Stimulated activated naive CD8-positive, alpha-beta T cell treated with anti-CD3 and anti-CD28 coated beads, Interleukin-15, Interleukin-2, amounts not matched to agents 100 ng/mL and 50 ng/mL, for 24 hours (primary cell): Measurements from ENCODE around the gene SPINK4.

Experiments
- H3K27ac Mint-ChIP-seq: one replicate; pipeline ENCODE4 v1.8.0; 2021; ENCODE audit warnings: mild to moderate bottlenecking, mixed read lengths
- H3K27me3 Mint-ChIP-seq: one replicate; pipeline ENCODE4 v1.8.0; 2021; ENCODE audit warnings: mixed read lengths
- H3K36me3 Mint-ChIP-seq: one replicate; pipeline ENCODE4 v1.8.0; 2021; ENCODE audit warnings: low read depth, mixed read lengths
- H3K4me1 Mint-ChIP-seq: one replicate; pipeline ENCODE4 v1.8.0; 2021; ENCODE audit warnings: low read depth, mixed read lengths
- H3K4me3 Mint-ChIP-seq: one replicate; pipeline ENCODE4 v1.8.0; 2021; ENCODE audit warnings: mild to moderate bottlenecking, mixed read lengths
- H3K9me3 Mint-ChIP-seq: one replicate; pipeline ENCODE4 v1.8.0; 2021; ENCODE audit warnings: mixed read lengths

SPINK4 gene

DNA sequence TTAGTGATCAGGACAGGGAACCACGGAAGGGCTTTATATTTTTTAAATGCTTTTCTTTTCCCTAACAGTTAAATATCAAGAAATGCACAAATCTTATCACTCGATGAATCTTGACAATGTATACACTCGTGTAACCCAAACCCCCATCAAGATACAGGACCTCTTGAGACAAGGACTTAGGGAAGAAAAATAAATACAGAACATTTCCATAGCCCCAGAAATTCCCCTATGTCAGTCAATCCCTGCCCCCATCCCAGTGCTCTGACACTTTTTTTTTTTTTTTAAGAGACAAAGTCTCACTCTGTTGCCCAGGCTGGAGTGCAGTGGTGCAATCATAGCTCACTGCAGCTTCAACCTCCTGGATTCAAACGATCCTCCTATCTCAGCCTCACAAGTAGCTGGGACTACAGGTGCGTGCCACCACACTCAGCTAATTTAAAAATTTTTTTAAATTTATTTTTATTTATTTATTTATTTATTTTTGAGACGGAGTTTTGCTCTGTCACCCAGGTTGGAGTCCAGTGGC is 2.7 kb downstream of the SPINK4 start:
- H3K4me3 Mint-ChIP-seq, result no peak overlapping the region
- H3K4me1 Mint-ChIP-seq, result no peaks in the 10 kb centered on the region
- H3K36me3 Mint-ChIP-seq, result peaks cover 5% of the 10 kb centered on the region
- H3K27me3 Mint-ChIP-seq, result no peaks in the 10 kb centered on the region
- H3K27ac Mint-ChIP-seq, result no peak overlapping the region
- no peaks in the 10 kb centered on the region for H3K9me3 Mint-ChIP-seq

DNA sequence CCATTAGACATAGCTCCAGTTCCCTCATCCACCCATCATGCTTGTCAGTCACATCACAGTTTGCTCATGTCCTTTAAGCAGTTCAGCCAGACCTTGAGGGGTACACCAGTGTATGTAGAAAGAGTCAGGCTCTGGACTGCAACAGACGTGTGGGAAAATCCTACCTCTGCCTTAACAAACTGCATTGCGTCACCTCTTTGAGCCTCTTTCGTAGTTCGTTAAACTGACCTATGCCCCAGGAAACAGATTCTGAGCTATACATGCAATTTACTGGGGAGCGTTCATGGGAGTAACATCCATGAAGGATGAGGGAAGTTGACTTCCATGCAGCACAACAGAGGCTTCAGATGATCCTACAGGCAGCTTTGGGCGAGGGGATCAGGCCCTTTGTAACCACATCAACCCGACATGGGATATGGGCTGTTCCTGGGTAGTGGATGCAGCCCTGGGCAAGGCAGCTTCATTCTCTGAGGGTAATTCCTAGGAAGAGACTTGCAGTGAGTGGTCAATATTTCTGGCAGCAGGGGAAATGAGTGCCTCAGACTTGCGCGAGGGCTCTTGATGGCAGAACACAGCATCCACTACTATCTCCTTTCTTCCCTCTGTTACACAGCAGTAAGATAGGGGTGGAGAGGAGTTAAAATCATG is 4.3 kb downstream of the SPINK4 start:
- H3K4me1 Mint-ChIP-seq, result no peaks in the 10 kb centered on the region

DNA sequence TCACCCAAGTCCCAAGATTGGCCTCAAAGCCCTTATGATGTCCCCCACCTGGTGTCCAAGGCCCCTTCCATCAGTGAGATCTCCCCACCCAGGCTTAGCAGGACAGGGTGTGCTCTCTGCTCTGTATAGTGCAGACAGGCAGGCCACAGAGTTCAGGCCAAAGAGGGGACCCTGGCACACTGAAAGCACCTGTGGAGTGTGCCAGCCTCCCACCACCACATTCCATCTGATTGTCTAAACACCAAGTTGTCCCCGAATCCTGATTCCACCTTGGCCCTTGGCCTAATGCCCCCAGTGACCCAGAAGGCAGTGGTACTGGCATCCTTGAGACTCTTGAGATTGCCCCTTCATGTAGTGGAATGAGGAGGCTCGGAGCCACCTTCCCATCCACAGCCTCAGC is 5.4 kb downstream of the SPINK4 start:
- no peaks in the 10 kb centered on the region for H3K9me3 Mint-ChIP-seq
- H3K4me3 Mint-ChIP-seq, result no peak overlapping the region
- H3K4me1 Mint-ChIP-seq, result no peaks in the 10 kb centered on the region
- H3K36me3 Mint-ChIP-seq, result peaks cover 10% of the 10 kb centered on the region
- no peak overlapping the region for H3K27ac Mint-ChIP-seq
- H3K27me3 Mint-ChIP-seq, result no peaks in the 10 kb centered on the region

More for the DNA sequence above, 4.3 kb downstream of the SPINK4 start:
- Mint-ChIP-seq H3K27ac (no peak overlapping the region), H3K27me3 (no peaks in the 10 kb centered on the region), H3K9me3 (no peaks in the 10 kb centered on the region), H3K4me3 (no peak overlapping the region), H3K36me3 (peaks cover 10% of the 10 kb centered on the region)

DNA sequence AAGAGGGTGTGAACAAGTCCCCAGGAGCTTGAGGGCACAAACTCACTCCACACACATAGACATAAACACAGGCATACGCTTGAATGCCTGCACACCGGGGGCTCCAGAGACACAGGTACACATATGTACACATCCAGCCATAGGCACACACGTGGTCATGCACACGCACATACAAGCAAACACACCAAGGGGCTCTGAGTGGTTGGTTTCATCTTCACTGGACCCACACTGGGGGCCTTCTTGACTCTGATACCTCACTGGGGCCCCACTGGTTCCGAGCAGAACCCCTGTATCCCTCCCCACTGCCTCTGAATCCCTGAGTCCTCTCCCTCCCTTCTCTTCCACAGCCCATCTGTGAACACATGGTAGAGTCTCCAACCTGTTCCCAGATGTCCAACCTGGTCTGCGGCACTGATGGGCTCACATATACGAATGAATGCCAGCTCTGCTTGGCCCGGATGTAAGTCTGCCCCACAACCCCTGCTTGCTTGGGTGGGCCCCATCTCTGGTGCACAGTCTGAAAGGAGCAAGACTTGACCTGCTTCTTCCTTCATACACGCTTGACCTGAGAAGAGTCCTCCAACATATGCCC is 6.4 kb downstream of the SPINK4 start:
- Mint-ChIP-seq H3K27ac (no peak overlapping the region), H3K4me1 (no peaks in the 10 kb centered on the region), H3K27me3 (no peaks in the 10 kb centered on the region), H3K36me3 (peaks cover 20% of the 10 kb centered on the region), H3K4me3 (no peak overlapping the region), H3K9me3 (no peaks in the 10 kb centered on the region)

DNA sequence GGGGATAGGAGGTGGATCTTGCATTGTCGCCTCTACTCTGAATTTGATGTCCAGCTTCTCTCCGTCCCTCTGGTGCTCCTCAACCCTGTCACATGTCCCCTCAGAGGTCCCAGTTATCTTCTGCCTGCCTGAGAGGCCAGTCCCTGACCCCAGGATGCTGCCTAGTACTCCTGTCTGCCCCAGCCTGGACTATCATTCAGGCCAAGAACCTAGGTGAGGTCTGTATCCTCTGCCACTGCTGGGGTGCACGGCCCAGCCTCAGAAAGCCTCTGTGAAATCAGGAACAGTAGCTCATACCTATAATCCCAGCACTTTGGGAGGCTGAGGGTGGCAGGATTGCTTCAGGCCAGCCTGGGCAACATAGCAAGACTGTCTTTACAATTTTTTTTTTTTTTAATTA is 8.6 kb downstream of the SPINK4 start:
- Mint-ChIP-seq H3K4me1 (no peaks in the 10 kb centered on the region), H3K27ac (no peak overlapping the region), H3K36me3 (peaks cover 28% of the 10 kb centered on the region), H3K4me3 (no peak overlapping the region), H3K27me3 (no peaks in the 10 kb centered on the region), H3K9me3 (no peaks in the 10 kb centered on the region)

DNA sequence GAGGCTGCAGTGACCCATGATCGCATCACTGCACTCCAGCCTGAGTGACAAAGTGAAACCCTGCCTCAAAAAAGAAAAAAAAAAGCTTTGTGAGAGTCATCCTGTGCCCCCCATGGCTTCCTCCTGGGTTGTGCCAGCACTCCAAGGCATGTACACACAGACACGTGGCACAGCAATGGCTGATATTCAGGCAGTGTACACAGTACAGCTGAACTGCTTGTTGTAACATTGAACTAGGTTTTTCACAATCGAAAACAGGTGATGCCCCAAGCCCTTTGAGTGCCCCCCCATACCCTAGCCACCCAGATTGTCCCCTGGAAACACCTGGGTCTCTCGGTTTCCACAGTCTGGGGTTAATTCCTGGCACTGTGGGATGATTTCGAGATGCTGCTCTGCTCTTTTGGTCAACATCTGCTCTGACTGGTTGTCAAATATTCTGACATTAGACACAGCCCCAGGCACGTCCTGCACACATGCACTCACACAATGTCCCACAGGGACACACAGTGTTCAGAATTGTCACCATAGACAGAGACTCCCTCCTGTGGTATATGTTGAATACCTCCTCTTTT is 9.2 kb downstream of the SPINK4 start:
- Mint-ChIP-seq H3K4me1 (no peaks in the 10 kb centered on the region), H3K27ac (peak overlapping the region; percentile 23), H3K9me3 (no peaks in the 10 kb centered on the region), H3K4me3 (no peak overlapping the region), H3K27me3 (no peaks in the 10 kb centered on the region), H3K36me3 (peaks cover 28% of the 10 kb centered on the region)

DNA sequence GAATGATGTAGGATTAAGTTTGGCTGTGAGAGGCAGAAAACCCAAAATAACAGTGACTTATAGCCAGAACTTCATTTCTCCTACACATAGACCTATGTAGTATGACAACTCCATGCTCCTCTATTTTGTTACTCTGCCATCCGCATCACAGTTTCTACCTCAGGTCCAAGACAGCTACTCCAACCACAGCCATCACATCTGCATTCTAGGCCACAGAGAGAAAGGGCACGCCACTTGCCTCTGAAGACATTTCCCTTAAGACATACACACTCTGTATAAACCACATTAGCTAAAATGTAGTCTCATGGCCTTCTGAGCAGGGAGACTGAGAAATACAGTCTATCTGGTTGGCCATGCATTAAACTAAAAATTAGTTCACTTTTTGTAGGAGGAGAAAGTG is 10.0 kb downstream of the SPINK4 start:
- no peak overlapping the region for H3K4me3 Mint-ChIP-seq
- H3K9me3 Mint-ChIP-seq, result no peaks in the 10 kb centered on the region
- no peak overlapping the region for H3K27ac Mint-ChIP-seq
- no peaks in the 10 kb centered on the region for H3K4me1 Mint-ChIP-seq
- no peaks in the 10 kb centered on the region for H3K27me3 Mint-ChIP-seq
- peaks cover 35% of the 10 kb centered on the region for H3K36me3 Mint-ChIP-seq

DNA sequence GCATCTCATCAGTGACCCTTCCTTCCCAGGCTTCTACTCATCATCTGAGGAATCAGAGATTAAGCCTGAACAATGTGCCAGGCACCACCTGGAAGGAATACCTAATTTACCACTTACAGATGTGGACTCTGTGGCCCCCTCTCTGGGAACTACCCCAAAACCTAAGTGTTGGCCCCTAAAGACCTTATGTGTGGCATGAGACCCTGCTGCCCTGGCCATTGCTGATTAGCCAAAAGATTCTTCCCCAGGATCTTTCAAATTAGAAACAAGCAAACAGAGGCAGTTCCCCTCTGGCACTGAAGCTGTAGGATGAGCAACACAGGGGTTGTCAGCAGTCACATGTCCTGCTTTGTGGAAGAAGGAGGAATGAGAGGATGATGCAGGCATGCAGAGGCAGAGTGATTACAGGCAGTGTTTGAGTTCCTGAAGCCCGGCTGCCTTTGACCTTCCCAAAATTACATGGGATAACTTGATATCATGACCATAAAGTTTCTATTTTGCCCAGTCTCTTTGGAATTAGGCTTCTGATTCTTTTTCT is 10.6 kb downstream of the SPINK4 start:
- Mint-ChIP-seq H3K27ac (no peak overlapping the region), H3K27me3 (no peaks in the 10 kb centered on the region), H3K4me3 (no peak overlapping the region), H3K4me1 (no peaks in the 10 kb centered on the region), H3K9me3 (no peaks in the 10 kb centered on the region), H3K36me3 (peaks cover 40% of the 10 kb centered on the region)

DNA sequence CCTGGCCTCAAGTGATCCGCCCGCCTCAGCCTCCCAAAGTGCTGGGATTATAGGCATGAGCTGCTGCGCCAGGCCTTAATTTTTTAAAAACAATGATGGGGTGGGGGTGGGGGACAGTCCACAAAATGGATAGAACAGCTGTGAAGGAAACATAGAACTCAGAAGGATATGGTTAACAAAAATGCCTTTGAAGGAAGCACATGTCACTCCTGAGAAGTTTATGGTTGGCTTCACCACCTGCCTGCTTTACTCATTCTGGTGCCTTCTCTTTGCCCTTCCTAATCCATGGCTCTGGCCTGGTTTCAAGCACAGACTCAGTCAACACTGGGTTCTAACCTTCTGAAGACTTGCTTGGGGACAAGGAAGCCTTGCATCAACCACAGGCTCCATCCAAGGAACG is 14.2 kb downstream of the SPINK4 start:
- Mint-ChIP-seq H3K27ac (no peak overlapping the region), H3K27me3 (no peaks in the 10 kb centered on the region), H3K9me3 (no peaks in the 10 kb centered on the region), H3K4me1 (no peaks in the 10 kb centered on the region), H3K36me3 (peaks cover 60% of the 10 kb centered on the region), H3K4me3 (no peak overlapping the region)

DNA sequence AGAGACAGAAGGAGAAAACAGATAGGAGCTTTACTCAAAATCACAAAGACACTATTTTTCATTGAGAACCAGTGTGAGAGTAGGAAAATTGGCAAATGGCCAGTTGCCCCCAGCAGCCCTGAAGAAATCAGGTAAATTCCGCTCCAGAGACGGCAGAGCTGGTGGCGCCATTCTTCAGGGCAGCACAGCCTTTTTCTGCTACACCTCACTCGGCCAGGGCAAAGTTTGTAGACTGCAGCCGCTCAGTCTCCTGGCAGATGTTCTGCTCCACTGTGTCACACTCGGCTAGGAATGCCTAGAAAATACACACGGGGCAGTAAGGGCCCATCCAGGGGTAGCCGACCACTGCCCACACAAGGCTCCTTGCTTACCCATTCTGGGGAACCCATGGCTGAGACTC is 15.0 kb downstream of the SPINK4 start:
- Mint-ChIP-seq H3K4me3 (no peak overlapping the region), H3K27me3 (no peaks in the 10 kb centered on the region), H3K36me3 (peaks cover 68% of the 10 kb centered on the region), H3K27ac (no peak overlapping the region), H3K9me3 (no peaks in the 10 kb centered on the region), H3K4me1 (peaks cover 6% of the 10 kb centered on the region)

DNA sequence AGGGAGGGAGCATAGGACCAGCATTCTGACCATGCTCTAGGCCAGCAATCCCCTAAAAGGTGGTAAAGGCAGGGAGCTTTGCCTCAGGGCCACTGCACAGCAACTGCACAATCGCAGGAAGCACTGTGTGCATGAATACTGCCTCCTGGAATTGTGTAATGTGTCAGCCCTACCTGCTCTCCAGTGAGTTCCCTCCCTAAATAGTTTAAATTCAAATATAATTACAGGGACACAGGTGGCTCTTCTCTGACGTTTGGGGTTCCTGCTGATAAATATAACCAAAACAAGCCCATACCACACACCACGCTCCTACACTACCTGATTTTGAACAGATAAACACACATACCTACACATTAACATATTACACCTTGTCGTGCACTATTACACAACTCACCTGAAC is 15.5 kb downstream of the SPINK4 start:
- Mint-ChIP-seq H3K9me3 (no peaks in the 10 kb centered on the region), H3K27me3 (no peaks in the 10 kb centered on the region), H3K36me3 (peaks cover 72% of the 10 kb centered on the region), H3K4me1 (peaks cover 10% of the 10 kb centered on the region), H3K27ac (no peak overlapping the region), H3K4me3 (no peak overlapping the region)

DNA sequence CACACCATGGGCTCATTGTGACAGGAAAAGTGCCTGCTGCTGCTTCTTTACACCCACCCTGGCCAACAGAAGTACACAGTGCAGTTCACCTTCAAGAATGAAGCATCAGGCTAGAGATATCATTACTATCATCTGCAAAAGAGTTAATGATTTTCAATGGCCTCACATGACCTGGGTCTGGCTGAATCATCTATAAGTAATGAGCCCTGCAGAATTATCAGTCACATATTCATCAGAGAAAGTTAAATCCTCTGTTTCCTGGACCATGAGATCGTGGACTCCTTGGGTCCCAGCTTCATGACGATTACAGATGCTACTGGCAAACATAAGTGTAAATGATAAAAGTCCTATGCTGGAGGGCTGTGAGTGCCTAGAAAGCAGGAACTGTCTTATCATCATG is 16.3 kb downstream of the SPINK4 start:
- H3K36me3 Mint-ChIP-seq, result peaks cover 72% of the 10 kb centered on the region
- H3K9me3 Mint-ChIP-seq, result no peaks in the 10 kb centered on the region
- H3K4me1 Mint-ChIP-seq, result peaks cover 16% of the 10 kb centered on the region
- no peak overlapping the region for H3K4me3 Mint-ChIP-seq
- H3K27me3 Mint-ChIP-seq, result no peaks in the 10 kb centered on the region
- no peak overlapping the region for H3K27ac Mint-ChIP-seq

DNA sequence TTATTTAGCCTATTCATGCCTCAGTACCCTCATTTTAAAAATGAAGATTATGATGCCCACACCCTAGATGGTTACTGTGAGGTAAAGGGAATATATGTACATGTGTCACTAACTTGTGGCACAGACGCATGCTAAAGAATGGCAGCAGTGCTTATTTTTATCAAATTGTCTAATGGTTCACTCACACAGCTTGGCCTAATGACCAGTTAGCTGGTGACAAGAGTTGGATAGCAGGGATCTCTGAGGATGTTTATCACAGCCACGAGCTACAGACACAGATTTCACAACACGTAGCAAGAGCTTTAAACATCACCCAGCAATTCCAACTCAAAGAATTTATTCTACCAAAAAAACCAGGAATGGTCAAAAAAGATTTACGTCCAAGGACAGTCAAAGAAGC is 17.3 kb downstream of the SPINK4 start:
- Mint-ChIP-seq H3K27me3 (no peaks in the 10 kb centered on the region), H3K36me3 (peaks cover 78% of the 10 kb centered on the region), H3K27ac (no peak overlapping the region), H3K4me3 (no peak overlapping the region), H3K9me3 (no peaks in the 10 kb centered on the region), H3K4me1 (peaks cover 21% of the 10 kb centered on the region)

DNA sequence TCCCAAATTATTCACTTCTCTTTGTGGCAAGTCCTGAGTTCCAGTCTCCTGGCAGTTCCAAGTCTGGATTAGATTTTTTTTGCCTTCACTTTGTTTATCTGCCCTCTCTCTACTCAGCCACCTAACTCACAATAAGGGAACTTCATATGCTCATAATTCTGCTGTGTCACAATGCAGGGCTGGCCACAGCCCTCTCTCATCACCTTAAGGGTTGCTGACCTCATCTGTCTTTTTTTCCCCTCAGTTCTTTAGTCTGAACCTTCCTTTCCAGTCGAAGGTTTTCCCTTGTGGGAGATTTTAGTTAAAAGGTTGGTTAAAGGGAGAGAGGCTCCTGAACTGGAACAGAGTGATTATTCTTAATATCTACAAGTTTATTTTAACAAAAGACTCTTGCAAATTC is 20.4 kb downstream of the SPINK4 start:
- H3K4me3 Mint-ChIP-seq, result no peak overlapping the region
- H3K27ac Mint-ChIP-seq, result no peak overlapping the region
- no peaks in the 10 kb centered on the region for H3K9me3 Mint-ChIP-seq
- H3K4me1 Mint-ChIP-seq, result peaks cover 33% of the 10 kb centered on the region
- H3K36me3 Mint-ChIP-seq, result peaks cover 75% of the 10 kb centered on the region
- H3K27me3 Mint-ChIP-seq, result no peaks in the 10 kb centered on the region

DNA sequence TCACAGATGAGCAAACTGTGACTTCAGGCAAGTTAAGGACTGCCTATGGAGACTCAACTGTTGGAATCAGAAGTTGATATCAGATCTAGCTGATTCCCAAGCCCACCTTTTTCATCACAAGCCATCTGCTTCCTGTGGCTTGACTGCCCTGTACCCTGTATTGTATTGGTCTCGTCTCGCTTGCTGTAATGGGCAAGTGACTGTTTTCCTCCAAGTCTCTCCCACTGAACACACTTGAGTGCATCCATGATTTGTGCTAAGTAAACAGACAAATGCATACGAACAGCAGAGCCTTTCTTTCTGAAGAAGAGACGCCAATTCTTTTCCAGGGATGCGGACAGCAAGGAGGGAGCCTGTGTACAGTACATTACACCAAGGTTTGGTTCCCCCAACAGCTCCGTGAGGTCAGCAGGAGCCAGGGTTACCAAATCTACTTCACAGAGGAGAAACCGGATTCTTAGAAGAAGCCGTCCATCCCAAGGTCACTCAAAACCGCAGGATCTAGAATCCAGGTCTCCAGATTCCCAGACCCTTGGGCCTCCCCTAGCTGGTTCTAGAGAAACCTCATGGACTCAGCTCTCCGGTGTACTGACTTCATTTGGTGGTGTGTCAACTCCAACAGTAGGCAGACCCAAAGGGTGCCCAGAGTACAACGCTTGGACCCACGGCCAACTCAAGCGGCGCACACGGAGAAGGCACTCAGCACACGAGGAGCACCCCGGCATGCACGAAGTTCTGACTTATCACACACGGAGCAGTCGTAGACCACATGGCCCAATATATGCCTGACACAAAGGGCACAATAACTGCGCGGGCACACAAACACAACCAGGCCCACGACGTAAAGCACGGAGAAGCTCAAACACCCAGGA is 23.4 kb downstream of the SPINK4 start:
- peaks cover 69% of the 10 kb centered on the region for H3K36me3 Mint-ChIP-seq
- H3K4me3 Mint-ChIP-seq, result peak overlapping the region; percentile 98
- peak overlapping the region; percentile 97 for H3K27ac Mint-ChIP-seq
- no peaks in the 10 kb centered on the region for H3K9me3 Mint-ChIP-seq
- H3K27me3 Mint-ChIP-seq, result no peaks in the 10 kb centered on the region
- peaks cover 62% of the 10 kb centered on the region for H3K4me1 Mint-ChIP-seq
